PC-9 (cell line): Measurements from ENCODE around the gene SMIM3.

Source experiments
- EZH2 ChIP-seq: fragments of 200-600 bp; sonication (generic); IDR thresholded peaks from 2 replicates; pipeline ENCODE4 v1.8.0; 2017; ENCODE audit warnings: antibody characterized with exemption, low read depth
- TF ChIP-seq, protein P1 (sequence below): fragments of 200-600 bp; sonication (generic); conservative IDR thresholded peaks from 2 replicates; pipeline ENCODE4 v1.6.1; 2017; ENCODE audit warnings: mixed run types, antibody characterized with exemption, mild to moderate bottlenecking, moderate library complexity

DNA sequence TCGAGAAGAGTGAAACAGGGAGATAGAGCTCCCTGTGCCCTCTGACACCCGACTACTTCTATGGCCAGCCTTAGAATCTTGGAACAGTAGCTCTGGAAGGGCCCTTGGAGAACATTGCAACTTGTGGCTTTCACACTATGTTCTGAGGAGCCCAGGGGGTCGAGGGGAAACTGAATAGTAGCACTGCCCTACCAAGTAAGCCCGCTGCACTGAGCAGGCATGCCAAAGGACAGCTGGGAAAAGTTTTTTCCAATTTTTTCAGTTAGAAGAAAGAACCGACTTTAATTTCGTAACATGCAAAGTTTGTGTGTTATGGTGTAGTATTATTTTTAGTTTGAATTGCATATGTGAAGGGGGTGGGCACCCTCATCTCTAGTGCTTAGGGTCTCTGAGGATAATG, 10.9 kb downstream of the SMIM3 start:
- TF ChIP-seq, protein P1, sequence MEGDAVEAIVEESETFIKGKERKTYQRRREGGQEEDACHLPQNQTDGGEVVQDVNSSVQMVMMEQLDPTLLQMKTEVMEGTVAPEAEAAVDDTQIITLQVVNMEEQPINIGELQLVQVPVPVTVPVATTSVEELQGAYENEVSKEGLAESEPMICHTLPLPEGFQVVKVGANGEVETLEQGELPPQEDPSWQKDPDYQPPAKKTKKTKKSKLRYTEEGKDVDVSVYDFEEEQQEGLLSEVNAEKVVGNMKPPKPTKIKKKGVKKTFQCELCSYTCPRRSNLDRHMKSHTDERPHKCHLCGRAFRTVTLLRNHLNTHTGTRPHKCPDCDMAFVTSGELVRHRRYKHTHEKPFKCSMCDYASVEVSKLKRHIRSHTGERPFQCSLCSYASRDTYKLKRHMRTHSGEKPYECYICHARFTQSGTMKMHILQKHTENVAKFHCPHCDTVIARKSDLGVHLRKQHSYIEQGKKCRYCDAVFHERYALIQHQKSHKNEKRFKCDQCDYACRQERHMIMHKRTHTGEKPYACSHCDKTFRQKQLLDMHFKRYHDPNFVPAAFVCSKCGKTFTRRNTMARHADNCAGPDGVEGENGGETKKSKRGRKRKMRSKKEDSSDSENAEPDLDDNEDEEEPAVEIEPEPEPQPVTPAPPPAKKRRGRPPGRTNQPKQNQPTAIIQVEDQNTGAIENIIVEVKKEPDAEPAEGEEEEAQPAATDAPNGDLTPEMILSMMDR, result no peak
- no peak for TF ChIP-seq EZH2
